Measurements from ENCODE around the gene BACE1.
"Not testable (repeated sequence)": the region's sequence is repeated elsewhere in the genome, so short reads cannot be mapped to it uniquely, and the experiment has no call there.

The BACE1 gene

GRCh38 chr11:117278347-117278746, 37.7 kb downstream of the BACE1 start:
- no peaks in the 10 kb centered on the region for H3K4me1 Mint-ChIP-seq

GRCh38 chr11:117273550-117274289, 42.3 kb downstream of the BACE1 start:
- H3K36me3 Mint-ChIP-seq = peaks cover 14 to 28% of the 10 kb centered on the region in 2 donors
- no peaks in the 10 kb centered on the region for H3K9me3 Mint-ChIP-seq
- ATAC-seq (replicated peaks) = no peak
- H3K4me3 Mint-ChIP-seq = no peak overlapping the region
- no peak for DNase-seq
- H3K4me1 Mint-ChIP-seq = no peaks in the 10 kb centered on the region
- no peak overlapping the region for H3K27ac Mint-ChIP-seq
- no peaks in the 10 kb centered on the region for H3K27me3 Mint-ChIP-seq

More at GRCh38 chr11:117278347-117278746, 37.7 kb downstream of the BACE1 start:
- ATAC-seq (replicated peaks) (no peak), DNase-seq (no peak)
- no peak overlapping the region for H3K27ac Mint-ChIP-seq
- no peaks in the 10 kb centered on the region for H3K27me3 Mint-ChIP-seq
- no peaks in the 10 kb centered on the region for H3K9me3 Mint-ChIP-seq
- no peak overlapping the region for H3K4me3 Mint-ChIP-seq
- H3K36me3 Mint-ChIP-seq = peaks cover 35 to 58% of the 10 kb centered on the region in 2 donors

- H3K4me1 Mint-ChIP-seq, H3K27ac Mint-ChIP-seq: not testable (repeated sequence)
These were observed 43.9 kb downstream of the BACE1 start for GRCh38 chr11:117272175-117272574.

GRCh38 chr11:117271208-117271607, 44.8 kb downstream of the BACE1 start:
- no peak for DNase-seq
- H3K27me3 Mint-ChIP-seq = no peaks in the 10 kb centered on the region
- ATAC-seq (replicated peaks) = no peak
- peaks cover 20 to 39% of the 10 kb centered on the region in 2 donors for H3K36me3 Mint-ChIP-seq
- no peak overlapping the region for H3K27ac Mint-ChIP-seq
- H3K9me3 Mint-ChIP-seq = no peaks in the 10 kb centered on the region
- no peak overlapping the region for H3K4me3 Mint-ChIP-seq
- no peaks in the 10 kb centered on the region for H3K4me1 Mint-ChIP-seq

More at GRCh38 chr11:117272175-117272574, 43.9 kb downstream of the BACE1 start:
- not testable (repeated sequence) for H3K27me3 Mint-ChIP-seq, H3K9me3 Mint-ChIP-seq, H3K4me3 Mint-ChIP-seq, DNase-seq
- H3K36me3 Mint-ChIP-seq = peaks cover 14 to 33% of the 10 kb centered on the region in 2 donors
- ATAC-seq (replicated peaks) = peak; percentile 25 to 36

- no peak overlapping the region for H3K4me3 Mint-ChIP-seq
- no peak overlapping the region for H3K27ac Mint-ChIP-seq
- ATAC-seq (replicated peaks) = no peak
- no peaks in the 10 kb centered on the region for H3K4me1 Mint-ChIP-seq
- peaks cover 21 to 36% of the 10 kb centered on the region in 2 donors for H3K36me3 Mint-ChIP-seq
- no peaks in the 10 kb centered on the region for H3K27me3 Mint-ChIP-seq
- DNase-seq = no peak
- H3K9me3 Mint-ChIP-seq = no peaks in the 10 kb centered on the region
These were observed 46.2 kb downstream of the BACE1 start for GRCh38 chr11:117269856-117270255.

- Mint-ChIP-seq H3K4me3 (no peak overlapping the region), H3K36me3 (peaks cover 29% of the 10 kb centered on the region in 2 donors), H3K27me3 (no peaks in the 10 kb centered on the region), H3K4me1 (no peaks in the 10 kb centered on the region), H3K27ac (no peak overlapping the region), H3K9me3 (no peaks in the 10 kb centered on the region)
- DNase-seq = no peak
- ATAC-seq (replicated peaks) = no peak
These were observed 50.3 kb downstream of the BACE1 start for GRCh38 chr11:117265745-117266144.

GRCh38 chr11:117264624-117265323, 51.3 kb downstream of the BACE1 start:
- H3K4me3 Mint-ChIP-seq; DNase-seq; H3K9me3 Mint-ChIP-seq; H3K27ac Mint-ChIP-seq; ATAC-seq (replicated peaks); H3K4me1 Mint-ChIP-seq; H3K27me3 Mint-ChIP-seq: not testable (repeated sequence)
- H3K36me3 Mint-ChIP-seq = peaks cover 34 to 36% of the 10 kb centered on the region in 2 donors

- Mint-ChIP-seq H3K27me3 (no peaks in the 10 kb centered on the region), H3K27ac (no peak overlapping the region), H3K36me3 (peaks cover 33 to 45% of the 10 kb centered on the region in 2 donors), H3K4me1 (no peaks in the 10 kb centered on the region), H3K9me3 (no peaks in the 10 kb centered on the region), H3K4me3 (no peak overlapping the region)
- ATAC-seq (replicated peaks) (no peak), DNase-seq (no peak)
These were observed 56.6 kb downstream of the BACE1 start for GRCh38 chr11:117259417-117259816.

- no peaks in the 10 kb centered on the region for H3K4me1 Mint-ChIP-seq
- no peaks in the 10 kb centered on the region for H3K27me3 Mint-ChIP-seq
- DNase-seq = no peak
- ATAC-seq (replicated peaks) = no peak
- H3K9me3 Mint-ChIP-seq = no peaks in the 10 kb centered on the region
- H3K27ac Mint-ChIP-seq = no peak overlapping the region
- no peak overlapping the region for H3K4me3 Mint-ChIP-seq
- peaks cover 31 to 52% of the 10 kb centered on the region in 2 donors for H3K36me3 Mint-ChIP-seq
These were observed 57.5 kb downstream of the BACE1 start for GRCh38 chr11:117258576-117258975.

GRCh38 chr11:117256573-117256972, 59.5 kb downstream of the BACE1 start:
- Mint-ChIP-seq H3K27ac (no peak overlapping the region), H3K27me3 (no peaks in the 10 kb centered on the region), H3K9me3 (no peaks in the 10 kb centered on the region), H3K4me3 (no peak overlapping the region), H3K36me3 (peaks cover 30 to 49% of the 10 kb centered on the region in 2 donors), H3K4me1 (no peaks in the 10 kb centered on the region)
- DNase-seq (no peak), ATAC-seq (replicated peaks) (no peak)

GRCh38 chr11:117255966-117256365, 60.1 kb downstream of the BACE1 start:
- H3K4me3 Mint-ChIP-seq = no peak overlapping the region
- H3K27ac Mint-ChIP-seq = no peak overlapping the region
- no peaks in the 10 kb centered on the region for H3K4me1 Mint-ChIP-seq
- no peak for DNase-seq
- no peaks in the 10 kb centered on the region for H3K9me3 Mint-ChIP-seq
- H3K27me3 Mint-ChIP-seq = no peaks in the 10 kb centered on the region
- no peak for ATAC-seq (replicated peaks)
- H3K36me3 Mint-ChIP-seq = peaks cover 30 to 52% of the 10 kb centered on the region in 2 donors

GRCh38 chr11:117251506-117251905, 64.5 kb downstream of the BACE1 start:
- H3K27me3 Mint-ChIP-seq = no peaks in the 10 kb centered on the region
- H3K36me3 Mint-ChIP-seq = peaks cover 26 to 55% of the 10 kb centered on the region in 2 donors
- H3K4me3 Mint-ChIP-seq = no peak overlapping the region
- no peaks in the 10 kb centered on the region for H3K4me1 Mint-ChIP-seq
- H3K27ac Mint-ChIP-seq = no peak overlapping the region
- DNase-seq (no peak), ATAC-seq (replicated peaks) (no peak)
- H3K9me3 Mint-ChIP-seq = no peaks in the 10 kb centered on the region

GRCh38 chr11:117249571-117249970, 66.5 kb downstream of the BACE1 start:
- Mint-ChIP-seq H3K4me1 (no peaks in the 10 kb centered on the region), H3K27ac (no peak overlapping the region), H3K9me3 (no peaks in the 10 kb centered on the region), H3K27me3 (no peaks in the 10 kb centered on the region), H3K4me3 (no peak overlapping the region), H3K36me3 (peaks cover 21 to 50% of the 10 kb centered on the region in 2 donors)
- ATAC-seq (replicated peaks) (no peak), DNase-seq (no peak)

GRCh38 chr11:117248341-117248740, 67.7 kb downstream of the BACE1 start:
- H3K4me1 Mint-ChIP-seq = no peaks in the 10 kb centered on the region
- no peaks in the 10 kb centered on the region for H3K9me3 Mint-ChIP-seq
- peaks cover 17 to 49% of the 10 kb centered on the region in 2 donors for H3K36me3 Mint-ChIP-seq
- no peak overlapping the region for H3K4me3 Mint-ChIP-seq
- DNase-seq = no peak
- no peaks in the 10 kb centered on the region for H3K27me3 Mint-ChIP-seq
- no peak overlapping the region for H3K27ac Mint-ChIP-seq
- ATAC-seq (replicated peaks) = no peak

- peaks cover 12 to 27% of the 10 kb centered on the region in 2 donors for H3K36me3 Mint-ChIP-seq
- no peaks in the 10 kb centered on the region for H3K9me3 Mint-ChIP-seq
- no peak for DNase-seq
These were observed 76.8 kb downstream of the BACE1 start for GRCh38 chr11:117239295-117239694.

More at GRCh38 chr11:117239295-117239694, 76.8 kb downstream of the BACE1 start:
- Mint-ChIP-seq H3K4me3 (no peak overlapping the region), H3K27ac (no peak overlapping the region), H3K27me3 (no peaks in the 10 kb centered on the region), H3K4me1 (peaks cover under 1% of the 10 kb centered on the region in 2 donors)
- ATAC-seq (replicated peaks) = no peak

Data from stimulated activated naive B cell treated with anti-CD40 and anti-IgM and Interleukin-4, amounts not matched to agents 10 μg/mL and 1 μg/mL and 100 μg/mL, for 72 hours (primary cell).